RWPE2 (cell line): ENCODE measurements around the gene ADGRG6.
A peak's percentile ranks its signal among the peaks of the same experiment; 100 is the strongest.
"Not testable (repeated sequence)": the region's sequence is repeated elsewhere in the genome, so short reads cannot be mapped to it uniquely, and the experiment has no call there.

ENCODE experiments used
- ATAC-seq: fragments of 200-7000 bp; cut with Tn5 transposase; 3 replicates; pipeline ENCODE4 v1.9.1; 2021; ENCODE audit warnings: low read depth
- DNase-seq: peaks from one replicate; pipeline ENCODE4 v3.0.0-alpha.2; 2020; ENCODE audit warnings: low spot score
- H3K27ac ChIP-seq: fragments of 450-650 bp; 2 replicates; pipeline ENCODE4 v1.5.1; 2017; ENCODE audit warnings: mild to moderate bottlenecking; ENCODE audit not compliant: poor library complexity, severe bottlenecking
- H3K27me3 ChIP-seq: fragments of 250-450 bp; sonication (Bioruptor Pico); 2 replicates; pipeline ENCODE4 v1.5.1; 2021; ENCODE audit warnings: mild to moderate bottlenecking, moderate library complexity; ENCODE audit not compliant: insufficient read depth, poor library complexity, severe bottlenecking
- H3K36me3 ChIP-seq: fragments of 250-450 bp; sonication (Bioruptor Pico); 2 replicates; pipeline ENCODE4 v1.5.1; 2020; ENCODE audit warnings: low read depth, mild to moderate bottlenecking, moderate library complexity
- H3K4me1 ChIP-seq: fragments of 250-450 bp; sonication (Bioruptor Pico); 2 replicates; pipeline ENCODE4 v1.5.1; 2021; ENCODE audit warnings: mild to moderate bottlenecking, moderate library complexity; ENCODE audit not compliant: insufficient read depth, poor library complexity, severe bottlenecking
- H3K4me3 ChIP-seq: fragments of 250-450 bp; sonication (Bioruptor Pico); 2 replicates; pipeline ENCODE4 v1.5.1; 2021; ENCODE audit warnings: mild to moderate bottlenecking, moderate library complexity; ENCODE audit not compliant: severe bottlenecking
- H3K9me3 ChIP-seq: fragments of 250-450 bp; sonication (Bioruptor Pico); 2 replicates; pipeline ENCODE4 v1.5.1; 2021; ENCODE audit warnings: mild to moderate bottlenecking, moderate library complexity; ENCODE audit not compliant: severe bottlenecking
- CTCF ChIP-seq: fragments of 450-650 bp; IDR thresholded peaks from one replicate; pipeline ENCODE4 v1.5.1; 2017; ENCODE audit warnings: mild to moderate bottlenecking, moderate library complexity; ENCODE audit not compliant: poor library complexity, severe bottlenecking

ADGRG6 gene

GRCh38 chr6:142420802-142421201 is 119.0 kb downstream of the ADGRG6 start:
- DNase-seq (no peak), ATAC-seq (no peak)
- H3K27me3 ChIP-seq: no peaks in the 10 kb centered on the region
- peaks cover 73% of the 10 kb centered on the region for H3K36me3 ChIP-seq
- H3K4me1 ChIP-seq: no peaks in the 10 kb centered on the region
- TF ChIP-seq CTCF: no peak
- no peak overlapping the region for H3K4me3 ChIP-seq
- no peak overlapping the region for H3K27ac ChIP-seq
- no peaks in the 10 kb centered on the region for H3K9me3 ChIP-seq

DNA sequence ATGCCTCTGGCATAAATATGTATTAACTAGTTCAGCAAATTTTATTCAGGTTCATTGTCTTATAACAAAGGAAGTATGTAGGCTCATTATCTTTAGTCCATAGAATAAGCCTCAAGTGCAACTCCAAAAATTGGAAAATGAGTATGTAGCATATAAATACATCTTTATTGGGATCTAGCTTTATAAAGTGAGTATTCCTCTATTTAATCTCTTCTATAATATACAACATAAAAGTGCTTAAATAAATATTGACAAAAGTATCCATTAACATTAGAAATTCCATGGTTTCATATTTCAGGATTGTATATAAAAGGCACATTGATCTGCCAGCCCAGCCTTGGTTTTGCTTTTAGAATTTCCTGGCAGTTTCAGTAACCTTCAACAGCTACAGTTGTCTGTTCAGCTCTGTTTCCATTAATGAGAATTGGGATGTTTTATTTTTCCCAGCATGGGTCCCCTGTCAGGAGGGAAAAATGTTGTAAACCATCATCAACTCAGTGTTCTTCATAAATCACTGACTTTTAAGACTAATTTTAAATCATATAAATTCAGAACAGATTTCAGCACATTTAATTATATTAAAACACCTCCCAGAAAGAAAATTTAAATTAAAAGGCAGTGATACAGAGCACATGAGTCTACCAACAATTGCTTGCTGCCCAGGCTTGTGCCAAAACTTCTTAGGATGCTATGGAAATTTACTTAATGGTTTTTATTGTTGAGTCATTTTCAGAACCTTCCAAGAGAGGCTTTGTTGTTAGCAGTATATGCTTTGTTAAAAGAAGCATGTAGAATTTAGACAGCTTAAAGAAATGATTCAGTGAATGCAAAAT is 119.7 kb downstream of the ADGRG6 start:
- ATAC-seq (no peak), DNase-seq (no peak)
- Histone ChIP-seq H3K36me3 (peaks cover 68% of the 10 kb centered on the region), H3K27me3 (no peaks in the 10 kb centered on the region), H3K4me1 (no peaks in the 10 kb centered on the region), H3K9me3 (no peaks in the 10 kb centered on the region), H3K4me3 (no peak overlapping the region), H3K27ac (no peak overlapping the region)
- TF ChIP-seq CTCF: no peak

DNA sequence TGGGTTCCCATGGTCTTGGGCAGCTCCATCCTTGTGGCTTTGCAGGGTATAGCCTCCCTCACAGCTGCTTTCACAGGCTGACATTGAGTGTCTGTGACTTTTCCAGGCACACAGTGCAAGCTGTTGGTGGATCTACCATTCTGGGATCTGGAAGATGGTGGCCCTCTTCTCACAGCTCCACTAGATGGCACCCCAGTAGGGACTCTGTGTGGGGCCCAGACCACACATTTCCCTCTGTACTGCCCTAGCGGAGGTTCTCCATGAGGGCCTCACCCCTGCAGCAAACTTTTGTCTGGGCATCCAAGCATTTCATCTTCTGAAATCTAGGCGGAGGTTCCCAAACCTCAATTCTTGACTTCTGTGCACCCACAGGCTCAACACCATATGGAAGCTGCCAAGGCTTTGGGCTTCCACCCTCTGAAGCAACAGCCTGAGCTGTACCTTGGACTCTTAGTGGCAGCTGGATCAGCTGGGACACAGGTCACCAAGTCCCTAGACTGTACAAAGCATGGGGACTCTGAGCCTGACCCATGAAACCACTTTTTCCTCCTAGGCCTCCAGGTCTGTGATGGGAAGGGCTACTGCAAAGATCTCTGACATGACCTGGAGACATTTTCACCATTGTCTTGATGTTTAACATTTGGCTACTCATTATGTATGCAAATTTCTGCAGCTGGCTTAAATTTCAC is 124.8 kb downstream of the ADGRG6 start:
- not testable (repeated sequence) for ATAC-seq, DNase-seq, H3K27ac ChIP-seq, H3K4me3 ChIP-seq, H3K27me3 ChIP-seq, H3K4me1 ChIP-seq, H3K9me3 ChIP-seq
- peaks cover 39% of the 10 kb centered on the region for H3K36me3 ChIP-seq

DNA sequence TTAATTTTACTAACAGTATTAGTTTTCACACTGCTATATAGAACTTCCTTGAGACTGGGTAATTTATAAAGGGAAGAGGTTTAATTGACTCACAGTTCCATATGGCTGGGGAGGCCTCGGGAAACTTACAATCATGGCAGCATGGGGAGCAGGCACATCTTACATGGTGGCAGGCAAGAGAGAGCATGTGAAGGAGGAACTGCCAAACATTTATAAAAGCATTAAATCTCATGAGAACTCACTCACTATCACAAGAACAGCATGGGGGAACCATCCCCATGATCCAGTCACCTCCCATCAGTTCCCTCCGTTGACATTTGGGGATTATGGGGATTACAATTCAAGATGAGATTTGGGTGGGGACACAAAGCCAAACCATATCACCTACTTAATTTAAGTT is 126.7 kb downstream of the ADGRG6 start:
- not testable (repeated sequence) for DNase-seq, H3K27me3 ChIP-seq, H3K27ac ChIP-seq, H3K4me3 ChIP-seq, ATAC-seq, H3K9me3 ChIP-seq, H3K4me1 ChIP-seq
- peaks cover 34% of the 10 kb centered on the region for H3K36me3 ChIP-seq

DNA sequence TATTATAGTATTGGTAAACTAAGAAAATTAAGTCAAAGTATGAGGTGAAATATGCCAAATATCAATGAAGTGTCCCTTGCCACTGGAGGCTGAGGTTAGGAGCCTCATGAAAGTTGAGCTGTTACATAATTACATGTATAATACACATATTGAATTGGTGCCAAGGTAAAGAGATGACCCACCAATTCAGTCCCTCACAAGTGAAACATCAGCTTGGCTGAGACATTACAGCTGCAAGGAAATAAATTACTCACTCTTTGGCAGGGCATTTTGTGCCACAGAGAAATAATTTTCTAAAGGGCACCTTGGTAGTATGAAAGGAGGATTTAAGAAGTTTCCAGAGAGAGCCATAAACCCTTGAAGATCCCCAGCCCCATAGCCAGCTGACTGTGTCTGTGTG is 127.4 kb downstream of the ADGRG6 start:
- peak; percentile 46; the same call in 2 of the 3 replicates for ATAC-seq
- H3K4me3 ChIP-seq: no peak overlapping the region
- no peaks in the 10 kb centered on the region for H3K9me3 ChIP-seq
- H3K4me1 ChIP-seq: peaks cover 5% of the 10 kb centered on the region
- no peak for DNase-seq
- H3K27ac ChIP-seq: no peak overlapping the region
- peaks cover 39% of the 10 kb centered on the region for H3K36me3 ChIP-seq
- no peak for TF ChIP-seq CTCF
- H3K27me3 ChIP-seq: no peaks in the 10 kb centered on the region

DNA sequence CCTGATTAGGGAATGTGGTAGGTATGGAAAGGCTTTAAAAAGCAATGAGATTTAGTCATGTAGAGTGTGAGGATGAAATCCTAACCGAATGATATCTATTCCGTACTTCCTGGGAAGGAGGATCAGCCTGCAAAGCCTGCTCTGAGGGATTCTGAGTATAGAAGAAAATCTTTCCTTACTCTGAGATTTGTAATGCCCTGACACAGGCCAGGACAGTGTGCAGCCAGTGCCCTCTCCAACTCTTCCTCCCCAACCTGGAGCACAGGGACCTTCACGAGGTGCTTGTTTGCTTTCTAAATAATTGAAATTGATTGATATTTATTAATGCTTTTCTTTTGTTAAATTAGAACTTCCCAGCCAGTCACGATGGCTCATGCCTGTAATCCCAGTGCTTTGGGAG is 131.6 kb downstream of the ADGRG6 start:
- Histone ChIP-seq H3K36me3 (peaks cover 37% of the 10 kb centered on the region), H3K9me3 (no peaks in the 10 kb centered on the region), H3K4me1 (peaks cover 5% of the 10 kb centered on the region), H3K27me3 (no peaks in the 10 kb centered on the region), H3K4me3 (no peak overlapping the region), H3K27ac (no peak overlapping the region)
- no peak for TF ChIP-seq CTCF
- DNase-seq: no peak
- no peak for ATAC-seq
